ENCODE measurements around the gene HIPK4.

Gene HIPK4

GRCh38 chr19:40416918-40417642, 27.1 kb upstream of the HIPK4 start:
- DNase-seq (ENCODE audit: low read depth) = no peak
- H3K4me3 ChIP-seq (ENCODE audit: low read depth, low read length) = no peak overlapping the region
- TF ChIP-seq CTCF (IDR thresholded peaks at IDR 0.05; ENCODE audit: low read depth, low read length, missing control alignments) = no peak
- in situ Hi-C loops (cut with HindIII; ENCODE audit: low sequenced_read_pairs) = no loop called here

- in situ Hi-C loops (cut with HindIII; ENCODE audit: low sequenced_read_pairs) = no loop called here
- TF ChIP-seq CTCF (IDR thresholded peaks at IDR 0.05; ENCODE audit: low read depth, low read length, missing control alignments) = no peak
- H3K4me3 ChIP-seq (ENCODE audit: low read depth, low read length) = no peak overlapping the region
- no peak for DNase-seq (ENCODE audit: low read depth)
Measured at GRCh38 chr19:40415768-40416167, 25.8 kb upstream of the HIPK4 start.

GRCh38 chr19:40414542-40415535, 24.9 kb upstream of the HIPK4 start:
- in situ Hi-C loops (cut with HindIII; ENCODE audit: low sequenced_read_pairs) = no loop called here
- H3K4me3 ChIP-seq (ENCODE audit: low read depth, low read length) = no peak overlapping the region
- DNase-seq (ENCODE audit: low read depth) = no peak
- TF ChIP-seq CTCF (IDR thresholded peaks at IDR 0.05; ENCODE audit: low read depth, low read length, missing control alignments) = no peak

GRCh38 chr19:40413291-40413845, 23.4 kb upstream of the HIPK4 start, which contains the start of gene PRX:
Gene PRX (minus strand): TSS chr19:40413378. CDS start chr19:40407932, 5,446 bp downstream.
- in situ Hi-C loops (cut with HindIII; ENCODE audit: low sequenced_read_pairs) = no loop called here
- TF ChIP-seq CTCF (IDR thresholded peaks at IDR 0.05; ENCODE audit: low read depth, low read length, missing control alignments) = no peak
- no peak within 1 kb of the TSS for H3K4me3 ChIP-seq (ENCODE audit: low read depth, low read length)
- no peak for DNase-seq (ENCODE audit: low read depth)

- no peak overlapping the region for H3K4me3 ChIP-seq (ENCODE audit: low read depth, low read length)
- in situ Hi-C loops (cut with HindIII; ENCODE audit: low sequenced_read_pairs) = no loop called here
- TF ChIP-seq CTCF (IDR thresholded peaks at IDR 0.05; ENCODE audit: low read depth, low read length, missing control alignments) = no peak
- DNase-seq (ENCODE audit: low read depth) = no peak
Measured at GRCh38 chr19:40412866-40413265, 22.9 kb upstream of the HIPK4 start.

- no peak overlapping the region for H3K4me3 ChIP-seq (ENCODE audit: low read depth, low read length)
- in situ Hi-C loops (cut with HindIII; ENCODE audit: low sequenced_read_pairs) = no loop called here
- TF ChIP-seq CTCF (IDR thresholded peaks at IDR 0.05; ENCODE audit: low read depth, low read length, missing control alignments) = no peak
- no peak for DNase-seq (ENCODE audit: low read depth)
Measured at GRCh38 chr19:40411958-40412499, 22.0 kb upstream of the HIPK4 start.

Measured in astrocyte of the cerebellum (primary cell).